A549 (cell line): ENCODE data around the gene BMPER.

Experiments used
- BCL3 ChIP-seq: fragments of >200 bp; sonication (Bioruptor Twin); formaldehyde crosslinking; IDR thresholded peaks from 3 replicates; pipeline ENCODE4 v1.6.1; 2016
- BHLHE40 ChIP-seq: IDR thresholded peaks from 2 replicates; pipeline ENCODE4 v1.6.1; 2012; ENCODE audit warnings: low read depth, low read length, inconsistent platforms
- CTCF ChIP-seq: fragments of >200 bp; sonication (Bioruptor Twin); formaldehyde crosslinking; IDR thresholded peaks from 3 replicates; pipeline ENCODE4 v1.5.1; 2016
- GATA3 ChIP-seq: IDR thresholded peaks from 2 replicates; pipeline ENCODE4 v1.6.1; 2012; ENCODE audit warnings: borderline replicate concordance
- JUNB ChIP-seq: fragments of >200 bp; sonication (Bioruptor Twin); formaldehyde crosslinking; IDR thresholded peaks from 2 replicates; pipeline ENCODE4 v1.6.1; 2016
- KDM1A ChIP-seq: fragments of 200-600 bp; sonication (generic); IDR thresholded peaks from 2 replicates; pipeline ENCODE4 v1.6.1; 2016; ENCODE audit warnings: low read depth, mild to moderate bottlenecking
- NPAS2 ChIP-seq: fragments of 250-450 bp; sonication (Bioruptor Pico); IDR thresholded peaks from 2 replicates; pipeline ENCODE4 v1.8.0; 2022; ENCODE audit warnings: mild to moderate bottlenecking, moderate library complexity, borderline replicate concordance
- POLR2AphosphoS2 ChIP-seq: conservative IDR thresholded peaks from 2 replicates; pipeline ENCODE4 v1.6.1; 2012; ENCODE audit warnings: low read length, improper control_type of control experiment, inconsistent platforms
- RNF2 ChIP-seq: fragments of 200-600 bp; sonication (generic); IDR thresholded peaks from 2 replicates; pipeline ENCODE4 v1.6.1; 2016; ENCODE audit warnings: low read depth, mild to moderate bottlenecking, antibody characterized with exemption, moderate library complexity, borderline replicate concordance

GRCh38 chr7:33918438-33919143 lies 13.3 kb downstream of the BMPER start:
- TF ChIP-seq CTCF (no peak), KDM1A (no peak), BHLHE40 (no peak), GATA3 (no peak), POLR2AphosphoS2 (no peak), NPAS2 (CRISPR knock-in tag) (no peak), BCL3 (no peak), RNF2 (no peak), JUNB (no peak)
